AG04450 (cell line): ENCODE data around the gene HPGDS. TPM values are rescaled to one million over a fixed set of nuclear protein-coding genes. Genes with fewer than 3 reads are reported as not detected.
A peak's percentile ranks its signal among the peaks of the same experiment; 100 is the strongest.
"Not testable (repeated sequence)": the region's sequence is repeated elsewhere in the genome, so short reads cannot be mapped to it uniquely, and the experiment has no call there.

Experiments used
- CTCF ChIA-PET: fragments of 300-600, 350-600 bp; formaldehyde crosslinking; extraction: SDS; loops from one replicate; lab custom pipeline; 2022; ENCODE audit warnings: antibody characterized with exemption, inconsistent platforms; lab: Charles Lee
- POLR2A ChIA-PET: fragments of 350-600 bp; formaldehyde crosslinking; extraction: SDS; loops from one replicate; lab custom pipeline; 2021; ENCODE audit warnings: antibody characterized with exemption, inconsistent platforms; lab: Yijun Ruan, JAX
- DNase-seq: peaks from one replicate; pipeline ENCODE4 v3.0.0-alpha.2; 2011; ENCODE audit warnings: low read depth, low spot score
- H3K27ac ChIP-seq: one replicate; pipeline ENCODE4 v1.5.1; 2012; ENCODE audit warnings: low read depth, low read length, control low read depth
- H3K27me3 ChIP-seq: one replicate; pipeline ENCODE4 v1.6.0; 2012; ENCODE audit warnings: low read length; ENCODE audit not compliant: control insufficient read depth, insufficient read depth
- H3K4me3 ChIP-seq: 2 replicates; pipeline ENCODE4 v1.5.1; 2011; ENCODE audit warnings: mild to moderate bottlenecking, low read depth, low read length, control low read depth
- H3K9me3 ChIP-seq: 2 replicates; pipeline ENCODE4 v1.5.1; 2012; ENCODE audit warnings: low read length; ENCODE audit not compliant: control insufficient read depth, insufficient read depth
- polyA minus RNA-seq: library from RNA; depleted of rRNA, polyadenylated mRNA; stranded (reverse); fragments of >200 nt; gene quantifications from 2 replicates; pipeline ENCODE4 v1.2.3, GENCODE V29; 2011; rRNA and poly(A)+ RNA removed
- polyA plus RNA-seq: library from polyadenylated mRNA; depleted of rRNA; stranded (reverse); fragments of >200 nt; gene quantifications from 2 replicates; pipeline ENCODE4 v1.2.3, GENCODE V29; 2011; rRNA removed
- TF ChIP-seq, protein P1 (sequence below): IDR thresholded peaks from 2 replicates; pipeline ENCODE4 v1.5.1; 2011; ENCODE audit warnings: low read depth, low read length, control low read depth, inconsistent platforms

The HPGDS gene
- polyA plus RNA-seq (not detected in 2 replicates), polyA minus RNA-seq (not detected in 2 replicates)

GRCh38 chr4:94342694-94343093, at the start of gene HPGDS:
TSS of gene HPGDS (minus strand) at chr4:94342836. CDS start at chr4:94334629, 8,207 bp downstream.
- Histone ChIP-seq H3K27ac (no peak within 1 kb of the TSS), H3K4me3 (no peak within 1 kb of the TSS), H3K27me3 (no peaks in the 10 kb centered on the region), H3K9me3 (no peaks in the 10 kb centered on the region)
- ChIA-PET POLR2A (no interaction called here), CTCF (no interaction called here)
- TF ChIP-seq, protein P1, sequence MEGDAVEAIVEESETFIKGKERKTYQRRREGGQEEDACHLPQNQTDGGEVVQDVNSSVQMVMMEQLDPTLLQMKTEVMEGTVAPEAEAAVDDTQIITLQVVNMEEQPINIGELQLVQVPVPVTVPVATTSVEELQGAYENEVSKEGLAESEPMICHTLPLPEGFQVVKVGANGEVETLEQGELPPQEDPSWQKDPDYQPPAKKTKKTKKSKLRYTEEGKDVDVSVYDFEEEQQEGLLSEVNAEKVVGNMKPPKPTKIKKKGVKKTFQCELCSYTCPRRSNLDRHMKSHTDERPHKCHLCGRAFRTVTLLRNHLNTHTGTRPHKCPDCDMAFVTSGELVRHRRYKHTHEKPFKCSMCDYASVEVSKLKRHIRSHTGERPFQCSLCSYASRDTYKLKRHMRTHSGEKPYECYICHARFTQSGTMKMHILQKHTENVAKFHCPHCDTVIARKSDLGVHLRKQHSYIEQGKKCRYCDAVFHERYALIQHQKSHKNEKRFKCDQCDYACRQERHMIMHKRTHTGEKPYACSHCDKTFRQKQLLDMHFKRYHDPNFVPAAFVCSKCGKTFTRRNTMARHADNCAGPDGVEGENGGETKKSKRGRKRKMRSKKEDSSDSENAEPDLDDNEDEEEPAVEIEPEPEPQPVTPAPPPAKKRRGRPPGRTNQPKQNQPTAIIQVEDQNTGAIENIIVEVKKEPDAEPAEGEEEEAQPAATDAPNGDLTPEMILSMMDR, result no peak
- no peak for DNase-seq

DNA sequence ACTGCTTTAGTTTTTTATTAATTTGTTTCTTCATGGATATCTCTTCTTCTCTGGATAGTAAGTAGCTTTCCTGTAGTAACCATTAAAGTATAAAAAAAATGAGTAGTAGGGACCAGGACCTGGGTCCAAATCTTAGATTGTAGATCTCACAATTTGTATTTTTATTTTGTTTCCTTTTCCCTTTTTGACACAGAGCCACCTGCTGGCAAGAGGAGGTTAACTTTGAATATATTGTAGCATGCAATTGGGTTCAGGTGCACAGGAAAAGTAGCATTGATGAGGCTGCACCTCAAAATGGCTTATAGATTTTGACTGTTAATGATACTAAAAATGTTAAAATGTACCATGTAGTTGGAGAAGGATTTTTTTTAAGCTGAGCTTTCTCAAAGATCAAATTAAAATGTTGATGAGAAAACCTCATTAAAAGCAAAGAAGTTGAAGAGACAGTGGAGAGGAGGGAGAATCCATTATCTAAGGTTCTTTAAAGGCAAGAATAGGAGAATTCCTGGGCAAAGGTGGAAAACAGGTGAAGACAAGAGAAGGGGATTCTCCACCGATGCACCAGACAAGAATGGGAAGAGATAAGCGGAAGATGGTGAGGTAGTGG, 48.3 kb upstream of the HPGDS start:
- CTCF ChIA-PET, result interaction anchor here (0.6 to 1.9 kb wide), 13 partner anchors 10 to 630 kb away, joined by 3 to 14 read pairs (median 4); no protein-coding TSS in a partner anchor
- Histone ChIP-seq H3K4me3 (no peak overlapping the region), H3K27ac (no peak overlapping the region), H3K27me3 (no peaks in the 10 kb centered on the region), H3K9me3 (no peaks in the 10 kb centered on the region)
- POLR2A ChIA-PET, result no interaction called here
- TF ChIP-seq, protein P1, result peak; percentile 59
- no peak for DNase-seq

DNA sequence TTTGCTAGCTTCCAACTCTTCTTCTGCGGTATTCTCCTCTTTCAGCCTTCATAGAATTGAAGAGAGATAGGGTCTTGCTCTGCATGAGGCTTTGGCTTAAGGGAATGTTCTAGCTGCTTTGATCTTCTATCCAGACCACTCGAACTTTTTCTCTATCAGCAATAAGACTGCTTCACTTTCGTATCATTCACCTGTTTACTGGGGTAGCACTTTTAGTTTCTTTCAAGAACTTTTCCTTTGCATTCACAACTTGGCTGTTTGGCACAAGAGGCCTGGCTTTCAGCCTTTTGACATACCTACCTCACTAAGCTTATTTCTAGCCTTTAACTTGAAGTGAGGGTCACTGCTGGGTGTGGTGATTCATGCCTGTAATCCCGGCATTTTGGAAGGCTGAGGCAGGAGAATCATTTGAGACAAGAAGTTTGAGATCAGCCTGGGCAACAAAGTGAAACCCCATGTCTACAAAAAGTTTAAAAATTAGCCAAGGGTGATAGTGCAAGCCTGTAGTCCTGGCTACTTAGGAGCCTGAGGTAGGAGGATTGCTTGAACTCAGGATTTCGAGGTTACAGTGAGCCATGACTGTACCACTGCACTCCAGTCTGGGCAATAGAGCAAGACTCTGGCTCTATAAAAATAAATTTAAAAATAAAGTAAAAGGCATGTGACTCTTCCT, 47.1 kb upstream of the HPGDS start:
- TF ChIP-seq, protein P1, result no peak
- no peak for DNase-seq
- no peaks in the 10 kb centered on the region for H3K9me3 ChIP-seq
- H3K27ac ChIP-seq, result no peak overlapping the region
- CTCF ChIA-PET, result interaction anchor here (0.6 to 1.9 kb wide), 10 partner anchors 11 to 743 kb away, joined by 3 to 14 read pairs (median 4); no protein-coding TSS in a partner anchor
- H3K4me3 ChIP-seq, result no peak overlapping the region
- no peaks in the 10 kb centered on the region for H3K27me3 ChIP-seq
- POLR2A ChIA-PET, result no interaction called here

DNA sequence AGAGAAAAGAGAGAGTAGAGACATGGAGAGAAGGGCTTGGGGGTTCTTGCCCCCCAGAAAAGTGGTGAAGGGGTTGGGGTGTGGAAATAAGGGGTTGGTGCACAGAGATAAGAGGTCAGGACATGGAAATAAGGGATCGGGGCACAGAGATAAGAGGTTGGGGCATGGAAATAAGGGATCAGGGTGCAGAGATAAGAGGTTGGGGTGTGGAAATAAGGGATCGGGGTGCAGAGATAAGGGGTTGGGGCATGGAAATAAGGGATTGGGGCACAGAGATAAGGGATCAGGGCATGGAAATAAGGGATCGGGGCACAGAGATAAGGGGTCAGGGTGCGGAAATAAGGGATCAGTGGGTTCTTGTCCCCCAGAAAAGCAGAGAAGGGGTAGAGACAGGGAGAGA, 45.3 kb upstream of the HPGDS start:
- H3K27ac ChIP-seq, H3K27me3 ChIP-seq, POLR2A ChIA-PET, H3K9me3 ChIP-seq, CTCF ChIA-PET, H3K4me3 ChIP-seq, DNase-seq: not testable (repeated sequence)

DNA sequence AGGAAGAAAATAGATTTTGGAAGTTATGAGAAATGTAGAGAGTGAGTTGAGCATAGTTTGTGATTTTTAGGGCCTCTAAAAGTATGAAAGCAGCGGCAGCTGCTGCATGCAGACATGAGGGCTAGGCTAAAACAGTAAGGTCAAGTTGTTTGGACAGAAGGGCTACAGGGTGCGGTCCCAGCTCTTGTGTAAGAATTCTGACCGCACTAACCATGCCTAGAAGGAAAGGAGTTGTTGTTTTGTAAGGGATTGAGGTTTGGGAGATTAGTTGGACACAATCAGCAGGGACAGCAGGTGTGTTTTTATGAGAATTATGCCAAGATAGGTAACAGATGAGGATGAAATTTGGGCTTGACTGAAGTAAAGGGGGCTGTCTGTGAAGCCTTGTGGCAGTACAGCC, 42.8 kb upstream of the HPGDS start:
- POLR2A ChIA-PET, CTCF ChIA-PET, H3K27ac ChIP-seq, H3K27me3 ChIP-seq, DNase-seq, H3K4me3 ChIP-seq, H3K9me3 ChIP-seq: not testable (repeated sequence)

DNA sequence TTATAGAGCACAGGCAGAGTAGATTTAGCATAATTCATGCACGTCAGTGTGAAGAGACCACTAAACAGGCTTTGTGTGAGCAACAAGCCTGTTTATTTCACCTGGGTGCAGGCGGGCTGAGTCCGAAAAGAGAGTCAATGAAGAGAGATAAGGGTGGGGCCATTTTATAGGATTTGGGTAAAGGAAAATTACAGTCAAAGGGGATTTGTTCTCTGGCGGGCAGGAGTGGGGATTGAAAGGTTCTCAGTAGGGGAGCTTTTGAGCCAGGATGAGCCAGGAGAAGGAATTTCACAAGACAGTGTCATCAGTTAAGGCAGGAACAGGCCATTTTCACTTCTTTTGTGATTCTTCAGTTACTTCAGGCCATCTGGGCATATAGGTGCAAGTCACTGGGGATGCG, 40.3 kb upstream of the HPGDS start:
- DNase-seq, H3K4me3 ChIP-seq, CTCF ChIA-PET, H3K27me3 ChIP-seq, POLR2A ChIA-PET, H3K27ac ChIP-seq, H3K9me3 ChIP-seq: not testable (repeated sequence)
